HG02763 (cell line): Measurements from ENCODE around the gene SSTR5.

Source experiments
- ATAC-seq: cut with Tn5 transposase; IDR thresholded peaks from one replicate; pipeline ENCODE4 v1.9.1; 2021; ENCODE audit warnings: mild to moderate bottlenecking, moderate library complexity; ENCODE audit not compliant: unreplicated experiment

SSTR5 gene

GRCh38 chr16:1039762-1040161, 32.8 kb upstream of the SSTR5 start:
- ATAC-seq: no peak

- ATAC-seq: no peak
Observed at GRCh38 chr16:1040346-1040745, 32.2 kb upstream of the SSTR5 start.

GRCh38 chr16:1042049-1042744, 30.4 kb upstream of the SSTR5 start:
- ATAC-seq: no peak

GRCh38 chr16:1042866-1043265, 29.7 kb upstream of the SSTR5 start:
- ATAC-seq: no peak

GRCh38 chr16:1043881-1044451, 28.6 kb upstream of the SSTR5 start:
- ATAC-seq: no peak

GRCh38 chr16:1044460-1045309, 27.9 kb upstream of the SSTR5 start:
- ATAC-seq: no peak

- no peak for ATAC-seq
Observed at GRCh38 chr16:1045310-1045992, 27.1 kb upstream of the SSTR5 start.

GRCh38 chr16:1045993-1046911, 26.3 kb upstream of the SSTR5 start:
- no peak for ATAC-seq

- ATAC-seq: no peak
Observed at GRCh38 chr16:1047123-1047522, 25.4 kb upstream of the SSTR5 start.

- no peak for ATAC-seq
Observed at GRCh38 chr16:1047801-1048200, 24.7 kb upstream of the SSTR5 start.

- no peak for ATAC-seq
Observed at GRCh38 chr16:1048442-1049112, 24.0 kb upstream of the SSTR5 start.

GRCh38 chr16:1049113-1049975, 23.2 kb upstream of the SSTR5 start:
- ATAC-seq: no peak

- no peak for ATAC-seq
Observed at GRCh38 chr16:1049976-1050247, 22.6 kb upstream of the SSTR5 start.

- ATAC-seq: no peak
Observed at GRCh38 chr16:1050516-1050915, 22.0 kb upstream of the SSTR5 start.

- no peak for ATAC-seq
Observed at GRCh38 chr16:1050921-1051320, 21.6 kb upstream of the SSTR5 start.

- ATAC-seq: no peak
Observed at GRCh38 chr16:1051446-1051845, 21.1 kb upstream of the SSTR5 start.

- ATAC-seq: no peak
Observed at GRCh38 chr16:1052721-1053120, 19.8 kb upstream of the SSTR5 start.

- no peak for ATAC-seq
Observed at GRCh38 chr16:1053121-1053521, 19.4 kb upstream of the SSTR5 start.

- ATAC-seq: no peak
Observed at GRCh38 chr16:1053700-1054368, 18.7 kb upstream of the SSTR5 start.
